ENCODE results near the gene RNF40. TPM values are rescaled to one million over a fixed set of nuclear protein-coding genes. Genes with fewer than 3 reads are reported as not detected.

RNF40 gene
- total and polyA plus RNA-seq, 2 donors (not counting 1 experiment from before 2014, with no cell fraction given): 42.0 to 56.8 TPM

GRCh38 chr16:30761427-30761927 lies 645 bp upstream of the RNF40 start:
- Histone ChIP-seq H2AFZ (ENCODE audit: low read length) (peak overlapping the region; percentile 97), H3K79me2 (ENCODE audit: control insufficient read depth, insufficient read depth, low read length) (peaks cover 26% of the 10 kb centered on the region), H3K4me3 (replicated peaks in 1 of 4; ENCODE audit: control extremely low read depth in 1 of 4, insufficient read depth in 1 of 4, low read depth in 3 of 4, low read length in 4 of 4) (peak overlapping the region; percentile 81 to 95 (median 88)), H4K20me1 (ENCODE audit: control insufficient read depth, extremely low read depth, insufficient read depth, low read length) (no peaks in the 10 kb centered on the region), H3K27me3 (ENCODE audit: control insufficient read depth, insufficient read depth, low read length) (no peaks in the 10 kb centered on the region), H3K36me3 (ENCODE audit: control insufficient read depth, insufficient read depth, low read length) (peaks cover 35% of the 10 kb centered on the region), H3K4me1 (ENCODE audit: control insufficient read depth, extremely low read depth, insufficient read depth, low read length) (peaks cover 14% of the 10 kb centered on the region), H3K9ac (ENCODE audit: insufficient read depth, low read length) (peak overlapping the region; percentile 67), H3K9me3 (ENCODE audit: control insufficient read depth, insufficient read depth, low read depth, low read length) (no peaks in the 10 kb centered on the region), H3K27ac (ENCODE audit: insufficient read depth, low read length) (peak overlapping the region; percentile 92), H3K4me2 (ENCODE audit: extremely low read depth, insufficient read depth, low read length) (peak overlapping the region; percentile 98)
- DNase-seq (ENCODE audit: low read depth in 2 of 2): peak; percentile 18 to 34
- TF ChIP-seq CTCF (conservative IDR thresholded peaks at IDR 0.05 in 1 of 2, IDR thresholded peaks at IDR 0.05 in 1 of 2; ENCODE audit: low read depth in 1 of 2, low read length in 2 of 2) (no peak), EZH2 (IDR thresholded peaks at IDR 0.05; ENCODE audit: low read length, missing control alignments) (no peak)

GRCh38 chr16:30762991-30763725 lies 1.0 kb downstream of the RNF40 start:
- Histone ChIP-seq H3K4me2 (ENCODE audit: extremely low read depth, insufficient read depth, low read length) (peak overlapping the region; percentile 91), H3K36me3 (ENCODE audit: control insufficient read depth, insufficient read depth, low read length) (peaks cover 35% of the 10 kb centered on the region), H3K79me2 (ENCODE audit: control insufficient read depth, insufficient read depth, low read length) (peaks cover 26% of the 10 kb centered on the region), H2AFZ (ENCODE audit: low read length) (no peak overlapping the region), H3K9ac (ENCODE audit: insufficient read depth, low read length) (peak overlapping the region; percentile 87), H3K4me3 (replicated peaks in 1 of 4; ENCODE audit: control extremely low read depth in 1 of 4, insufficient read depth in 1 of 4, low read depth in 3 of 4, low read length in 4 of 4) (peak overlapping the region; percentile 84 to 95 (median 88)), H3K27me3 (ENCODE audit: control insufficient read depth, insufficient read depth, low read length) (no peaks in the 10 kb centered on the region), H4K20me1 (ENCODE audit: control insufficient read depth, extremely low read depth, insufficient read depth, low read length) (no peaks in the 10 kb centered on the region), H3K27ac (ENCODE audit: insufficient read depth, low read length) (peak overlapping the region; percentile 92), H3K9me3 (ENCODE audit: control insufficient read depth, insufficient read depth, low read depth, low read length) (no peaks in the 10 kb centered on the region), H3K4me1 (ENCODE audit: control insufficient read depth, extremely low read depth, insufficient read depth, low read length) (peaks cover 14% of the 10 kb centered on the region)
- no peak for DNase-seq (ENCODE audit: low read depth in 2 of 2)
- TF ChIP-seq EZH2 (IDR thresholded peaks at IDR 0.05; ENCODE audit: low read length, missing control alignments) (no peak), CTCF (conservative IDR thresholded peaks at IDR 0.05 in 1 of 2, IDR thresholded peaks at IDR 0.05 in 1 of 2; ENCODE audit: low read depth in 1 of 2, low read length in 2 of 2) (no peak)

GRCh38 chr16:30764086-30764485 lies 2.0 kb downstream of the RNF40 start:
- H3K79me2 ChIP-seq (ENCODE audit: control insufficient read depth, insufficient read depth, low read length): peaks cover 26% of the 10 kb centered on the region
- H3K27ac ChIP-seq (ENCODE audit: insufficient read depth, low read length): no peak overlapping the region
- no peak for TF ChIP-seq EZH2 (IDR thresholded peaks at IDR 0.05; ENCODE audit: low read length, missing control alignments)
- TF ChIP-seq CTCF (conservative IDR thresholded peaks at IDR 0.05 in 1 of 2, IDR thresholded peaks at IDR 0.05 in 1 of 2; ENCODE audit: low read depth in 1 of 2, low read length in 2 of 2): no peak
- no peaks in the 10 kb centered on the region for H3K9me3 ChIP-seq (ENCODE audit: control insufficient read depth, insufficient read depth, low read depth, low read length)
- no peak overlapping the region for H3K4me2 ChIP-seq (ENCODE audit: extremely low read depth, insufficient read depth, low read length)
- no peaks in the 10 kb centered on the region for H4K20me1 ChIP-seq (ENCODE audit: control insufficient read depth, extremely low read depth, insufficient read depth, low read length)
- H3K9ac ChIP-seq (ENCODE audit: insufficient read depth, low read length): no peak overlapping the region
- peaks cover 14% of the 10 kb centered on the region for H3K4me1 ChIP-seq (ENCODE audit: control insufficient read depth, extremely low read depth, insufficient read depth, low read length)
- peaks cover 44% of the 10 kb centered on the region for H3K36me3 ChIP-seq (ENCODE audit: control insufficient read depth, insufficient read depth, low read length)
- no peaks in the 10 kb centered on the region for H3K27me3 ChIP-seq (ENCODE audit: control insufficient read depth, insufficient read depth, low read length)
- H2AFZ ChIP-seq (ENCODE audit: low read length): no peak overlapping the region
- H3K4me3 ChIP-seq (replicated peaks in 1 of 4; ENCODE audit: control extremely low read depth in 1 of 4, insufficient read depth in 1 of 4, low read depth in 3 of 4, low read length in 4 of 4): no peak overlapping the region
- DNase-seq (ENCODE audit: low read depth in 2 of 2): no peak
